Right atrium auricular region (tissue), 2 donors: ENCODE data around the gene THSD4. TPM values are rescaled to one million over a fixed set of nuclear protein-coding genes. Genes with fewer than 3 reads are reported as not detected.

Source experiments
- DNase-seq: peaks from one replicate; pipeline ENCODE4 v3.0.0-alpha.2; 2019; ENCODE audit warnings: low spot score
- H3K27ac ChIP-seq, 2 donors: fragments of 200-600 bp; sonication (generic); 1 replicate in 1 of 2; 2 replicates in 1 of 2; pipeline ENCODE4 v1.5.1; 2016 to 2019
- H3K27me3 ChIP-seq, 2 donors: fragments of 200-600 bp; sonication (generic); one replicate each; pipeline versions ENCODE4 v1.5.1 to v1.6.0; 2017 to 2019
- H3K36me3 ChIP-seq: fragments of 200-600 bp; sonication (generic); one replicate; pipeline ENCODE4 v1.5.1; 2016
- H3K4me1 ChIP-seq, 2 donors: fragments of 200-600 bp; sonication (generic); one replicate each; pipeline versions ENCODE4 v1.5.1 to v1.6.0; 2017 to 2019
- H3K4me3 ChIP-seq, 2 donors: fragments of 200-600 bp; sonication (generic); 1 replicate in 1 of 2; 2 replicates in 1 of 2; pipeline ENCODE4 v1.5.1; 2017 to 2019; ENCODE audit warnings: mild to moderate bottlenecking in 1 of 2, moderate library complexity in 1 of 2
- H3K9me3 ChIP-seq, 2 donors: fragments of 200-600 bp; sonication (generic); one replicate each; pipeline ENCODE4 v1.5.1; 2019
- total RNA-seq, 2 donors: library from RNA; depleted of rRNA; stranded (reverse); fragments of >200 nt; gene quantifications; one replicate each; pipeline ENCODE4 v1.1.0, GENCODE V29; 2016
- TF ChIP-seq, protein P1 (sequence below), 2 donors: fragments of 200-600 bp; sonication (generic); IDR thresholded peaks; one replicate each; pipeline ENCODE4 v1.5.1; 2019; ENCODE audit warnings: antibody characterized with exemption in 2 of 2

Gene THSD4
- total RNA-seq, 2 donors from 2014 or later = 41.2 to 85.3 TPM

- Histone ChIP-seq H3K36me3 (no peaks in the 10 kb centered on the region), H3K27ac (peak overlapping the region; percentile 90 to 93), H3K9me3 (no peaks in the 10 kb centered on the region), H3K4me3 (peak overlapping the region; percentile 60 to 66), H3K27me3 (no peaks in the 10 kb centered on the region), H3K4me1 (peaks cover 0 to 24% of the 10 kb centered on the region in 2 donors)
- TF ChIP-seq, protein P1, sequence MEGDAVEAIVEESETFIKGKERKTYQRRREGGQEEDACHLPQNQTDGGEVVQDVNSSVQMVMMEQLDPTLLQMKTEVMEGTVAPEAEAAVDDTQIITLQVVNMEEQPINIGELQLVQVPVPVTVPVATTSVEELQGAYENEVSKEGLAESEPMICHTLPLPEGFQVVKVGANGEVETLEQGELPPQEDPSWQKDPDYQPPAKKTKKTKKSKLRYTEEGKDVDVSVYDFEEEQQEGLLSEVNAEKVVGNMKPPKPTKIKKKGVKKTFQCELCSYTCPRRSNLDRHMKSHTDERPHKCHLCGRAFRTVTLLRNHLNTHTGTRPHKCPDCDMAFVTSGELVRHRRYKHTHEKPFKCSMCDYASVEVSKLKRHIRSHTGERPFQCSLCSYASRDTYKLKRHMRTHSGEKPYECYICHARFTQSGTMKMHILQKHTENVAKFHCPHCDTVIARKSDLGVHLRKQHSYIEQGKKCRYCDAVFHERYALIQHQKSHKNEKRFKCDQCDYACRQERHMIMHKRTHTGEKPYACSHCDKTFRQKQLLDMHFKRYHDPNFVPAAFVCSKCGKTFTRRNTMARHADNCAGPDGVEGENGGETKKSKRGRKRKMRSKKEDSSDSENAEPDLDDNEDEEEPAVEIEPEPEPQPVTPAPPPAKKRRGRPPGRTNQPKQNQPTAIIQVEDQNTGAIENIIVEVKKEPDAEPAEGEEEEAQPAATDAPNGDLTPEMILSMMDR (IDR thresholded peaks at IDR 0.05) = no peak
- no peak for DNase-seq
These were observed 1.1 kb downstream of the THSD4 start for GRCh38 chr15:71116366-71116765.

- TF ChIP-seq, protein P1 (IDR thresholded peaks at IDR 0.05) = no peak
- peak overlapping the region in 1 of 2 donors; percentile 66 for H3K4me3 ChIP-seq
- no peaks in the 10 kb centered on the region for H3K36me3 ChIP-seq
- H3K9me3 ChIP-seq = no peaks in the 10 kb centered on the region
- H3K4me1 ChIP-seq = peaks cover 0 to 29% of the 10 kb centered on the region in 2 donors
- H3K27ac ChIP-seq = peak overlapping the region; percentile 90 to 93
- DNase-seq = no peak
- no peaks in the 10 kb centered on the region for H3K27me3 ChIP-seq
These were observed 1.7 kb downstream of the THSD4 start for GRCh38 chr15:71116942-71117341.

DNA sequence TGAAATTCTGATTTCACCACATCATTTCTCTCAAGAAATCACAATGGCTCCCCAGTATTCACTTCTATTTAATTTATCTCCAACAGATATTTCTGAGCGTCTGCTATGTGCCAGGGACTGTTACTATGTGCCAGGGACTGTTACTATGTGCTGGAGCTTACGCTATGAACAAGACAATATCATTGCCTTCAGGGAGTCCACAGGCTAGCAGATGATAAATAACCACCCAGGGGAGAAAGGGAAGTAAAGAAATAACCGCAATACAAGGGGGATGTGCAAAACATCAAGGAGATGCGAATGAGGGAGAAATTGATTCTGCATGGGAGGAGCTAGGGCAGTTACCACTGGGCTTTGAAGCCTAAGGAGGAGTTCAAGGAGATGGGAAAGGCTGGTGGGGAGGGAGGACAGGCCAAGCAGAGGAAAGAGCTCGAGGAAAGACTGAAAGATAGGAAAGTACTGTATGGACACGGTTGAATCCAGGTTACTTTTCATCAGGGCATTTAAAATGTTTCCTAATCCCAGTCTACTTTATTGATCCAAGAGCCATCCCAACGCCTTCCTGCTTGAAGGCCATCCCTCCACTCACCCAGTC, 2.5 kb downstream of the THSD4 start:
- H3K27ac ChIP-seq = peak overlapping the region; percentile 90 to 93
- no peaks in the 10 kb centered on the region for H3K9me3 ChIP-seq
- H3K27me3 ChIP-seq = no peaks in the 10 kb centered on the region
- H3K4me1 ChIP-seq = peaks cover 0 to 34% of the 10 kb centered on the region in 2 donors
- no peak overlapping the region for H3K4me3 ChIP-seq
- no peak for DNase-seq
- H3K36me3 ChIP-seq = no peaks in the 10 kb centered on the region
- TF ChIP-seq, protein P1 (IDR thresholded peaks at IDR 0.05) = no peak

- TF ChIP-seq, protein P1 (IDR thresholded peaks at IDR 0.05) = no peak
- no peaks in the 10 kb centered on the region for H3K27me3 ChIP-seq
- peak overlapping the region; percentile 90 to 93 for H3K27ac ChIP-seq
- H3K9me3 ChIP-seq = no peaks in the 10 kb centered on the region
- no peak for DNase-seq
- peaks cover 0 to 38% of the 10 kb centered on the region in 2 donors for H3K4me1 ChIP-seq
- no peak overlapping the region for H3K4me3 ChIP-seq
- no peaks in the 10 kb centered on the region for H3K36me3 ChIP-seq
These were observed 3.1 kb downstream of the THSD4 start for GRCh38 chr15:71118345-71118744.

- TF ChIP-seq, protein P1 (IDR thresholded peaks at IDR 0.05) = no peak
- Histone ChIP-seq H3K36me3 (no peaks in the 10 kb centered on the region), H3K4me1 (peaks cover 0 to 38% of the 10 kb centered on the region in 2 donors), H3K27ac (peak overlapping the region; percentile 90 to 93), H3K4me3 (no peak overlapping the region), H3K27me3 (no peaks in the 10 kb centered on the region), H3K9me3 (no peaks in the 10 kb centered on the region)
- DNase-seq = no peak
These were observed 3.8 kb downstream of the THSD4 start for GRCh38 chr15:71118881-71119632.
